GM21528 (cell line): ENCODE results near the gene C6orf120.

Experiments used
- ATAC-seq: cut with Tn5 transposase; IDR thresholded peaks from one replicate; pipeline ENCODE4 v1.9.1; 2021; ENCODE audit warnings: mild to moderate bottlenecking, moderate library complexity; ENCODE audit not compliant: unreplicated experiment, low FRiP score

C6orf120 gene

GRCh38 chr6:169701954-169702839 is at the start of gene C6orf120, which contains the start of gene WDR27:
C6orf120 (plus strand) TSS chr6:169702126; CDS start chr6:169702460, 334 bp downstream.
WDR27 (minus strand) TSS chr6:169702029; CDS start chr6:169689005, 13,024 bp downstream.
- peak; percentile 97 for ATAC-seq

GRCh38 chr6:169652896-169653295 is 49.0 kb upstream of the C6orf120 start:
- no peak for ATAC-seq

GRCh38 chr6:169653691-169654090 is 48.2 kb upstream of the C6orf120 start:
- ATAC-seq, result no peak

- ATAC-seq, result no peak
Measured at GRCh38 chr6:169654598-169655391, 47.1 kb upstream of the C6orf120 start.

- no peak for ATAC-seq
Measured at GRCh38 chr6:169656546-169657283, 45.2 kb upstream of the C6orf120 start.

GRCh38 chr6:169657284-169657610 is 44.7 kb upstream of the C6orf120 start:
- no peak for ATAC-seq

- no peak for ATAC-seq
Measured at GRCh38 chr6:169659820-169660610, 41.9 kb upstream of the C6orf120 start.

- ATAC-seq, result no peak
Measured at GRCh38 chr6:169660751-169661390, 41.1 kb upstream of the C6orf120 start.

GRCh38 chr6:169661391-169661756 is 40.6 kb upstream of the C6orf120 start:
- no peak for ATAC-seq

GRCh38 chr6:169663468-169663867 is 38.5 kb upstream of the C6orf120 start:
- ATAC-seq, result no peak

GRCh38 chr6:169664227-169664626 is 37.7 kb upstream of the C6orf120 start:
- ATAC-seq, result no peak

- no peak for ATAC-seq
Measured at GRCh38 chr6:169665289-169665688, 36.6 kb upstream of the C6orf120 start.

- ATAC-seq, result no peak
Measured at GRCh38 chr6:169666441-169666840, 35.5 kb upstream of the C6orf120 start.

GRCh38 chr6:169667716-169668115 is 34.2 kb upstream of the C6orf120 start:
- no peak for ATAC-seq

- no peak for ATAC-seq
Measured at GRCh38 chr6:169668203-169668847, 33.6 kb upstream of the C6orf120 start.

GRCh38 chr6:169669147-169669546 is 32.8 kb upstream of the C6orf120 start:
- ATAC-seq, result no peak

GRCh38 chr6:169669889-169670288 is 32.0 kb upstream of the C6orf120 start:
- ATAC-seq, result no peak

GRCh38 chr6:169671563-169671962 is 30.4 kb upstream of the C6orf120 start:
- ATAC-seq, result no peak

GRCh38 chr6:169675011-169675410 is 26.9 kb upstream of the C6orf120 start:
- no peak for ATAC-seq
